SK-N-MC (cell line): ENCODE data around the gene CRACR2A.

Source experiments
- EZH2 ChIP-seq: fragments of 200-600 bp; sonication (generic); IDR thresholded peaks from one replicate; pipeline ENCODE4 v1.6.1; 2017; ENCODE audit warnings: antibody characterized with exemption
- FOXP2 ChIP-seq: optimal IDR thresholded peaks from 2 replicates; pipeline ENCODE3; 2011; ENCODE audit warnings: mild to moderate bottlenecking, moderate library complexity; ENCODE audit not compliant: insufficient read depth; ENCODE audit errors: extremely low read length, control extremely low read depth
- POLR2AphosphoS5 ChIP-seq: IDR thresholded peaks from 2 replicates; pipeline ENCODE4 v1.6.1; 2012; ENCODE audit warnings: mild to moderate bottlenecking, low read depth, low read length, borderline replicate concordance

DNA sequence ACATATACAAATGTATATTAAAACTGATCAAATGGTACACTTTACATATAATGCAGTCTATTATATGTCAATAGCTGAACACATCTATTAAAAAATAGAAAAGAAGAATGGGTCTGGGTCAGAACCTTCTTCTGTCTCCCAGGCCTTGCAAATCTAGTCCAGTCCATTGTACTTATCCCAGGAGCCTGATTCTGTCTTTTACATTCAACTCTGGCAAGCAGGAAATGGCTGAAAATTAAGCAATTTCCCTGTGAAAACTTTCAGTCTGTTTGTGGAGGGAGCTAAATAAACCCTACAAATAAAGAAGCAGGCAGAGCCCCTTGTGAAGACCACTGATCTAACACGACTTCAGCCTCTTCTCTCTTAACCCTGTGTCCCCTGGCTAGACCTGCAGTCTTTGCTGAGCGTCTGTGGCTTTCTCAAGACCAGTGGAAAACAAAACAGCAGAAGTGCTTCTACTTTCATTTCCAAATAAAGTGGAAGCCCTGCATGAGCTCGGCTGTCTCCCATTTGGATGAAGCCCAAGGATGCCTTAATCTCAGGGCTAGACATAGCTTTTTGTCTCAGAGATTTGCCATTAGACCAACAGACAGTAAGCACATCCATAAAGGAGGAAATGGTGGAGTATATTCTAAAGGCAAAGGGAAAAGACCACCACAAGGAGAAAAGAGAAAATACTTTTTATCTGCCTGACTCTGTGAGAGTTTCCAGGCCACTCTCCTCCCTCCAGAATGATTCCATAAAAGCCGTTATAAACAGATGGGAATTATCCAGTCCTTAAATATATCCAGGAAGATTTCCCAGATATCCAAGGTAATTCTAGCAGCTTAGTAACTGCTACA lies 48.2 kb downstream of the CRACR2A start:
- TF ChIP-seq POLR2AphosphoS5, result no peak
- no peak for TF ChIP-seq EZH2
- no peak for TF ChIP-seq FOXP2
